ENCODE results near the gene ABT1.
A peak's percentile ranks its signal among the peaks of the same experiment; 100 is the strongest.

The ABT1 gene

GRCh38 chr6:26604797-26605196, 8.0 kb downstream of the ABT1 start:
- DNase-seq (ENCODE audit: low read depth) = no peak

DNA sequence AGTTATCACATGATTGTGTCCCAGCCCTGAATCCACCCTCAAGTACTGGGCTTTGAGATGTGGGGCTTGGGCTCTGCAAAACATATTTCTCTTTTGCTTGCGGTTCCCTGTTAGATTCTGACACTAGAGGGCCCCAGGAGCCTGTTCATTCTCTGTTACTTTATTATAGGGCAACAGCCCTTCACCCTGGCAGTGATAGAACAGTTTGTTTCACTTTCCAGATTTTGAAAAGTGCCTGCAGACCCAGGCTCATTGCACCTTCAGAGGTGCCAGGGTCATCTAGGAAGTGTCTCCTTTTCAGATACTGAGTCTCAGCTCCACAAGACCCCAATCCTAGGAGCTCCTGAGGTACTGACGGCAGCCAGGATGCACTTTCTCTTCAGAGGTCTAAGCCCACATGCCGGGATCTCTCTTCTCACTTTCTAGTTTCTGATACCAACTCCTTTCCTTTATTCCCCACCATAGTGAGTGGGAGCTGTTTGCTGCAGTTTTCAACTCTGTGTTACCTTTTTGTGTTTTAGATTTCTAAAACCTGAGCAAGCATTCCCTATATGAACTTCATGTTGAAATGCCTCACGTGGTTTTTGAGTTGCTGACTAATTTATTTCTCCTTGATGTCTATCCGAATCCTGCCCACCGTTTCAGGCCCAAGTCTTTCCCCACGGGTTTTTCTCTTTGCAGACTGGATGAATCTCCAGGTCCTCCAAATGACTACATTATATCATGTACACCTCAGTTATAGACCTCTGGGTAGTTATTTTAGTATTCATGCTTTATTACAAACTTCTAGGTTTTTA, 10.9 kb downstream of the ABT1 start:
- peak; percentile 26 for DNase-seq (ENCODE audit: low read depth)

DNA sequence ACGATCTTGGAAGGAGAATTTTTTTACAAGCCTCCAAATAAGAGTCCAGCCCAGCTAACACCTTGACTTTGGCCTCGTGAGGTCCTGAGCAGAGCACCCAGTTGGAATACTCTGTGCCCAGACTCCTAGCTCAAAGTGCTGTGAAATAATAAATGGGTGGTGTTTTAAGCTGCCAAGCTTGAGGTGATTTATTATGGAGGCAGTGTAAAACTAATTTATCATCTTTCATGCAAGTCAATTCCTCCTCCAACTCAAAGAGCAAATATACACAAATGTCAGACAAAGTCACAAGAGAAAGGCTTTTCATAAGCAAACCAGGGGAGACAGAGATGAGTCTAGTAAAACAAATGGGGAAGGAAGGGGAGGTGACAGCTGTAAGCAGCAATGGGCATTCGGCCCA, 12.7 kb downstream of the ABT1 start:
- DNase-seq (ENCODE audit: low read depth) = no peak

- DNase-seq (ENCODE audit: low read depth) = no peak
Measured at GRCh38 chr6:26611599-26611998, 14.8 kb downstream of the ABT1 start.

DNA sequence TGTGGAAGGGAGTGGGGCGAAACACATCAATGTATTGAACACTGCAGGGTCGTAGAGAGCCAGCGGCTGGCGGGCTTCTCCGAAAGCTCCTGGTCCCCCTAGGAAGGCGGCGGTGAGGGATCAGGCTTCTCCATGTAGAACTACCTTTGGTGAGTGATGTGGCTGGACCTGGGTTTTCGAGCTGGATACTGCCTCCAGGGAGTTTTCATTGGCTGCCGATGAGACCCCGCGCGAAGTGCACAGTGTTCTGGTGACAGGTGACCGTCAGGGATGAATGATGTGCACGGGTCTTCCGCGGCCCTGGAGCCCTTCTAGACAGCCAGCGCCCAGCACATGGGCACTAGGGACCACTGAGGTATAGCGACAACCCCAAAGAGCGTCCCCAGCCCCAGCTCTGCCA, 16.4 kb downstream of the ABT1 start:
- no peak for DNase-seq (ENCODE audit: low read depth)

- DNase-seq (ENCODE audit: low read depth) = no peak
Measured at GRCh38 chr6:26613689-26614683, 17.2 kb downstream of the ABT1 start.

GRCh38 chr6:26623339-26623859, 26.6 kb downstream of the ABT1 start:
- no peak for DNase-seq (ENCODE audit: low read depth)

DNA sequence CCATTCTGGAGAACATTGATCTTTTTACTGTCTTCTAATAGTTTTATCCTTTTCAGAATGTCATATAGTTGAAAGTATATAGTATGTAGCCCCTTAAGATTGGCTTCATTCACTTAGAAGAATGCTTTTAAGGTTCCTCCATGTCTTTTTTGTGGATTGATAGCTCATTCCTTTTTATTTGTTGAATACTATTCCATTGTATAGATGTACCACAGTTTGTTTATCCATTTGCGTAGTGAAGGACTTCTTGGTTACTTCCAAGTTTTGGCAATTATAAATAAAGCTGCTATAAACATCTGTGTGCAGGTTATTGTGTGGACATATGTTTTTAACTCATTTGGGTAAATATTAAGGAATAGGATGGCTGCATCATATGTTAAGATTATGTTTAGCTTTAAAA, 27.8 kb downstream of the ABT1 start:
- DNase-seq (ENCODE audit: low read depth) = no peak

DNA sequence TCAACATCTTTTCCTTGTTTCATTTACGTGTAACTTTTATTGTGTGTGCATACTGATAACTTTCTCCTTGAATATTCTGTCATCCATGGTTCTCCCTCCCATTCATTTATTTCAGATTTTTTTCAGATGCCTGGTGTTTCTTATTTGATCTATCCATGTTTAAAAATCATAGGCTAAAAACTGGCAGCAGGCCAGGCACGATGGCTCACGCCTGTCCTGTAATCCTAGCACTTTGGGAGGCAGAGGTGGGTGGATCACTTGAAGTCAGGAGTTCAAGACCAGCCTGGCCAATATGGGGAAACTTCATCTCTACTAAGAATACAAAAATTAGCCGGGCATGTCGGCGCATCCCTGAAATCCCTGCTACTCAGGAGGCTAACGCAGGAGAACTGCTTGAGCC, 31.1 kb downstream of the ABT1 start:
- no peak for DNase-seq (ENCODE audit: low read depth)

DNA sequence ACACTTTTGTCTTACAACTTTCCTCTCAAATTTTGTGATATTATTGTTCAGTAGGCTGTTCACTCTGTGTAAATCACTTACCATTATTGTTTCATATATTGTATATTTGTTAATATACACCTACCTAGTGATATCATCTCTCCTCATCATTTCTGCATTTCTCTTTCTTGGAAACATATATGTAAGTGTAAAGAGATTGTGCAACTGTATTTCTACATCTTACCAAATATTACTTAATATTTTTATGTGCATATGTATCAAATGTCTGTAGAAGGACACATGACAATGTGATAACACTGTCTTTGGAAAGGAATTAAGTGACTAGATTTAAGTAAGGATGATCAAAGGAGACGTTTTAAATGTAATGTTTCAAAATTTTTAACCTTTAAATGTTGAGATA, 32.6 kb downstream of the ABT1 start:
- DNase-seq (ENCODE audit: low read depth) = no peak

DNA sequence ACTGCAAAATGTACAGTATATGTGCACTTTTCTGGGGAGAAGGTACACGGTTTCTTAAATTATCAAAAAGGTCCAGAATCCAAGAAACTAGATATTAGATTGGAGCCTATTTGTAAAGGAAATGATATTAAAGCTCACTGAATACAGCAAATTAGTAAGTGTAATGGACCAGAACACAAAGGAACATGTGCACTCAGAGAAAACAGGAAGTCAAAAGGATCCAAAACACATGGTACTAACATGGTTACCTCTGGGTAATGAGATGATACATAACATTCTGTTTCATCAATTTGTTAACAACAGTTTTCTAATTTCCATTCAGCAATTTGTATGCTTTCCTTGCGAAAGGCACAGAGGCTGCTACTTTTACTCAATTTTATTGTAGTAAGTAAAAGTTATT, 44.1 kb downstream of the ABT1 start:
- DNase-seq (ENCODE audit: low read depth) = no peak

- no peak for DNase-seq (ENCODE audit: low read depth)
Measured at GRCh38 chr6:26646074-26646473, 49.3 kb downstream of the ABT1 start.
